Right atrium auricular region (tissue), 2 donors: ENCODE data around the gene SLC29A1. TPM values are rescaled to one million over a fixed set of nuclear protein-coding genes. Genes with fewer than 3 reads are reported as not detected.
A peak's percentile ranks its signal among the peaks of the same experiment; 100 is the strongest.

Source experiments
- DNase-seq: peaks from one replicate; pipeline ENCODE4 v3.0.0-alpha.2; 2019; ENCODE audit warnings: low spot score
- H3K27ac ChIP-seq, 2 donors: fragments of 200-600 bp; sonication (generic); 1 replicate in 1 of 2; 2 replicates in 1 of 2; pipeline ENCODE4 v1.5.1; 2016 to 2019
- H3K27me3 ChIP-seq, 2 donors: fragments of 200-600 bp; sonication (generic); one replicate each; pipeline versions ENCODE4 v1.5.1 to v1.6.0; 2017 to 2019
- H3K36me3 ChIP-seq: fragments of 200-600 bp; sonication (generic); one replicate; pipeline ENCODE4 v1.5.1; 2016
- H3K4me1 ChIP-seq, 2 donors: fragments of 200-600 bp; sonication (generic); one replicate each; pipeline versions ENCODE4 v1.5.1 to v1.6.0; 2017 to 2019
- H3K4me3 ChIP-seq, 2 donors: fragments of 200-600 bp; sonication (generic); 1 replicate in 1 of 2; 2 replicates in 1 of 2; pipeline ENCODE4 v1.5.1; 2017 to 2019; ENCODE audit warnings: mild to moderate bottlenecking in 1 of 2, moderate library complexity in 1 of 2
- H3K9me3 ChIP-seq, 2 donors: fragments of 200-600 bp; sonication (generic); one replicate each; pipeline ENCODE4 v1.5.1; 2019
- CTCF ChIP-seq, 2 donors: fragments of 200-600 bp; sonication (generic); IDR thresholded peaks; one replicate each; pipeline ENCODE4 v1.5.1; 2019; ENCODE audit warnings: antibody characterized with exemption in 2 of 2
- total RNA-seq, 2 donors: library from RNA; depleted of rRNA; stranded (reverse); fragments of >200 nt; gene quantifications; one replicate each; pipeline ENCODE4 v1.1.0, GENCODE V29; 2016

The SLC29A1 gene
- total RNA-seq, 2 donors from 2014 or later = 105 to 256 TPM

- Histone ChIP-seq H3K4me3 (no peak overlapping the region), H3K4me1 (peaks cover 0 to 32% of the 10 kb centered on the region in 2 donors), H3K27me3 (peaks cover 0 to 7% of the 10 kb centered on the region in 2 donors), H3K9me3 (no peaks in the 10 kb centered on the region), H3K36me3 (no peaks in the 10 kb centered on the region), H3K27ac (no peak overlapping the region)
- no peak for TF ChIP-seq CTCF (IDR thresholded peaks at IDR 0.05)
- no peak for DNase-seq
Measured at GRCh38 chr6:44267252-44267651, 43.9 kb downstream of the SLC29A1 start.

GRCh38 chr6:44268095-44268628 lies 44.8 kb downstream of the SLC29A1 start:
- H3K27me3 ChIP-seq = peaks cover 0 to 7% of the 10 kb centered on the region in 2 donors
- no peaks in the 10 kb centered on the region for H3K36me3 ChIP-seq
- no peak overlapping the region for H3K27ac ChIP-seq
- peaks cover 0 to 23% of the 10 kb centered on the region in 2 donors for H3K4me1 ChIP-seq
- H3K4me3 ChIP-seq = no peak overlapping the region
- no peaks in the 10 kb centered on the region for H3K9me3 ChIP-seq
- TF ChIP-seq CTCF (IDR thresholded peaks at IDR 0.05) = peak; percentile 83 to 89
- no peak for DNase-seq

- Histone ChIP-seq H3K9me3 (no peaks in the 10 kb centered on the region), H3K27me3 (peaks cover 0 to 7% of the 10 kb centered on the region in 2 donors), H3K4me3 (no peak overlapping the region), H3K36me3 (no peaks in the 10 kb centered on the region), H3K27ac (no peak overlapping the region), H3K4me1 (peaks cover 0 to 11% of the 10 kb centered on the region in 2 donors)
- TF ChIP-seq CTCF (IDR thresholded peaks at IDR 0.05) = no peak
- DNase-seq = no peak
Measured at GRCh38 chr6:44269178-44269920, 46.0 kb downstream of the SLC29A1 start.

- H3K4me3 ChIP-seq = peak within 1 kb of the TSS; percentile 34 to 49
- no peak for DNase-seq
- H3K4me1 ChIP-seq = peaks cover 0 to 4% of the 10 kb centered on the region in 2 donors
- H3K36me3 ChIP-seq = no peaks in the 10 kb centered on the region
- H3K9me3 ChIP-seq = no peaks in the 10 kb centered on the region
- TF ChIP-seq CTCF (IDR thresholded peaks at IDR 0.05) = no peak
- peaks cover 0 to 7% of the 10 kb centered on the region in 2 donors for H3K27me3 ChIP-seq
- H3K27ac ChIP-seq = no peak within 1 kb of the TSS
Measured at GRCh38 chr6:44269921-44270525, 46.6 kb downstream of the SLC29A1 start, which contains the start of gene TMEM151B. TMEM151B (plus strand) TSS chr6:44270450; CDS start chr6:44270743, 293 bp downstream.

GRCh38 chr6:44270526-44271405 lies 47.4 kb downstream of the SLC29A1 start:
- Histone ChIP-seq H3K36me3 (no peaks in the 10 kb centered on the region), H3K4me1 (peaks cover 0 to 4% of the 10 kb centered on the region in 2 donors), H3K27me3 (peaks cover 0 to 12% of the 10 kb centered on the region in 2 donors), H3K27ac (no peak overlapping the region), H3K4me3 (peak overlapping the region; percentile 34 to 49), H3K9me3 (no peaks in the 10 kb centered on the region)
- no peak for DNase-seq
- no peak for TF ChIP-seq CTCF (IDR thresholded peaks at IDR 0.05)
